Measurements from ENCODE around the gene C1QTNF9.

Gene C1QTNF9

DNA sequence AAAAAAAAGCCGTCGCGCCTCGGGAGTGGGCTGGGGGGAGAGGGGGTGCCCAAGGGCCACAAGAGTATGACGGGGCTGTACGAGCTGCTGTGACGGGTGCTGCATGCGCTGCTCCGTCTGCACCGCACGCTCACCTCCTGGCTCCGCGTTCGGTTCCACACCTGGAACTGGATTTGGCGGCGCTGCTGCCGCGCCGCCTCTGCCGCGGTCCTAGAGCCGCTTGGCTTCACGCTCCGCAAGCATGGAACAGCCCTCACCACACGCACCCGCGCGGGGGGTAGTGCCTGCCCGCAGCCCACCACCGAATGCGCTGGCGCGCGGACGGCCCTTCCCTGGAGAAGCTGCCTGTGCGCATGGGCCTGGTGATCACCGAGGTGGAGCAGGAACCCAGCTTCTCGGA, 18.8 kb downstream of the C1QTNF9 start:
- no peaks in the 10 kb centered on the region for H4K20me1 ChIP-seq (ENCODE audit: control insufficient read depth, insufficient read depth, low read depth, low read length)
- H3K9me2 ChIP-seq (replicated peaks; ENCODE audit: control insufficient read depth, low read length) = no peaks in the 10 kb centered on the region
- H3K27me3 ChIP-seq (ENCODE audit: control insufficient read depth, low read length) = no peaks in the 10 kb centered on the region
- H3K4me1 ChIP-seq (ENCODE audit: control insufficient read depth, low read length) = no peaks in the 10 kb centered on the region
- no peaks in the 10 kb centered on the region for H3K36me3 ChIP-seq (ENCODE audit: control insufficient read depth, low read length)
- no peak overlapping the region for H3K4me2 ChIP-seq (ENCODE audit: low read length)
- H3K79me2 ChIP-seq (ENCODE audit: control insufficient read depth, low read length) = no peaks in the 10 kb centered on the region
- no peak for TF ChIP-seq EZH2phosphoT487 (IDR thresholded peaks at IDR 0.05; ENCODE audit: borderline replicate concordance, low read length)
- TF ChIP-seq, protein P1, sequence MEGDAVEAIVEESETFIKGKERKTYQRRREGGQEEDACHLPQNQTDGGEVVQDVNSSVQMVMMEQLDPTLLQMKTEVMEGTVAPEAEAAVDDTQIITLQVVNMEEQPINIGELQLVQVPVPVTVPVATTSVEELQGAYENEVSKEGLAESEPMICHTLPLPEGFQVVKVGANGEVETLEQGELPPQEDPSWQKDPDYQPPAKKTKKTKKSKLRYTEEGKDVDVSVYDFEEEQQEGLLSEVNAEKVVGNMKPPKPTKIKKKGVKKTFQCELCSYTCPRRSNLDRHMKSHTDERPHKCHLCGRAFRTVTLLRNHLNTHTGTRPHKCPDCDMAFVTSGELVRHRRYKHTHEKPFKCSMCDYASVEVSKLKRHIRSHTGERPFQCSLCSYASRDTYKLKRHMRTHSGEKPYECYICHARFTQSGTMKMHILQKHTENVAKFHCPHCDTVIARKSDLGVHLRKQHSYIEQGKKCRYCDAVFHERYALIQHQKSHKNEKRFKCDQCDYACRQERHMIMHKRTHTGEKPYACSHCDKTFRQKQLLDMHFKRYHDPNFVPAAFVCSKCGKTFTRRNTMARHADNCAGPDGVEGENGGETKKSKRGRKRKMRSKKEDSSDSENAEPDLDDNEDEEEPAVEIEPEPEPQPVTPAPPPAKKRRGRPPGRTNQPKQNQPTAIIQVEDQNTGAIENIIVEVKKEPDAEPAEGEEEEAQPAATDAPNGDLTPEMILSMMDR (IDR thresholded peaks at IDR 0.05; ENCODE audit: low read depth, low read length, poor library complexity, severe bottlenecking) = no peak
- no peak overlapping the region for H3K27ac ChIP-seq (ENCODE audit: low read depth, low read length)
- no peaks in the 10 kb centered on the region for H3K9me3 ChIP-seq (ENCODE audit: control insufficient read depth, insufficient read depth, low read length)
- no peak overlapping the region for H3K4me3 ChIP-seq (ENCODE audit: low read length)
- H3F3A ChIP-seq (ENCODE audit: control insufficient read depth, insufficient read depth) = no peaks in the 10 kb centered on the region

DNA sequence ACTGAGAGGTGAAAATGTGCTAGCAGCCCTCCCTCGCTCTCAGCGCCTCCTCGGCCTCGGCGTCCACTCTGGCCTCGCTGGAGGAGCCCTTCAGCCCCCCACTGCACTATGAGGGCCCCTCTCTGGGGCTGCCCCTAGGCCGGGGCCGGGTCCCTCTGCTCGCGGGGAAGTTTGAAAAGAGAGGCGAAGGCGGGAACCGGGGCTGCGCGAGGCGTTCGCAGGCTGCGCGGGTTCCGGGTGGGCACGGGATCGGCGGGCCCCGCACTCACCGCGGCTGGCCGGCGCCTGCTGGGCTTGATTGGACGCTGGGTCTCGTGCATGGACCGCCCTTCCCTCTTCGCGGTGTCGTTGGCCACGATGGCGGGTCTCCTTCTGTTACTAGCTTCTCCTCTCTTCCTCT, 29.3 kb downstream of the C1QTNF9 start:
- H3K9me2 ChIP-seq (replicated peaks; ENCODE audit: control insufficient read depth, low read length) = no peaks in the 10 kb centered on the region
- no peak for TF ChIP-seq EZH2phosphoT487 (IDR thresholded peaks at IDR 0.05; ENCODE audit: borderline replicate concordance, low read length)

DNA sequence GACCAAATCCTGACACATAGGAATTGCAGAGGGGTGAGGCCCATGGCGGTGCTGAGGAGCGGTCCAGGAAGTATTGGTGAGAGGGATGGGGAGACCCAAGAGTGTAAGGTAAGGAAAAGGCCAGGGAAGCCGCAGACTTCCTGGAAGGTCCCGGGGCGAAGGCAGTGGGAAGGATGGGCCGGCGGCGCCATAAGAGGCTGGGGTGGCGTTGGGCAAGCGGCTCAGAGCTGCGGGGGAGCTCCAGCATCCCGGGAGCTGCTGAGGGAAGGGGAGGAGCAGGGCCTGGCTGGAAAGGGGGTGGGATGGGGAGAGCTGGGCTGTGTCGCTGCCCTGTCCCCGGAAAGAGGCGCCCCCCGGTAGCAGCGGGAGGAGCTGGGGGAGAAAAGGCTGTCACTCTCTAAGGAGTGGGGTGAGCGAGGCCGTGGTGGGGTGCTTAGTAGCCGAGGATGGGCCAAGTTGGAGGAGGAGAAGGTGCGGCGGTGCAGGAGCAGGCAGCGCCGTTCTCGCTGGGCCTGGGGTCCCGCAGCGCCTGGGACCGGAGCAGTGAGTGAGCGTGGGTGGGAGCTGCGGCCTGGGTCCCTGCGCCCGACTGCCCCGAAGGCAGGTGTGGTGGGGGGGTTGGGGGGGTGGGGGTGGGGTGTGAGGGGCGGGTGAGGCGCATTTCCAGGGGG, 30.7 kb downstream of the C1QTNF9 start:
- no peak overlapping the region for H3K4me3 ChIP-seq (ENCODE audit: low read length)
- no peaks in the 10 kb centered on the region for H3K79me2 ChIP-seq (ENCODE audit: control insufficient read depth, low read length)
- H3K4me2 ChIP-seq (ENCODE audit: low read length) = no peak overlapping the region
- no peaks in the 10 kb centered on the region for H4K20me1 ChIP-seq (ENCODE audit: control insufficient read depth, insufficient read depth, low read depth, low read length)
- H3K36me3 ChIP-seq (ENCODE audit: control insufficient read depth, low read length) = no peaks in the 10 kb centered on the region
- H3K27ac ChIP-seq (ENCODE audit: low read depth, low read length) = no peak overlapping the region
- TF ChIP-seq EZH2phosphoT487 (IDR thresholded peaks at IDR 0.05; ENCODE audit: borderline replicate concordance, low read length) = no peak
- TF ChIP-seq, protein P1 (IDR thresholded peaks at IDR 0.05; ENCODE audit: low read depth, low read length, poor library complexity, severe bottlenecking) = no peak
- no peaks in the 10 kb centered on the region for H3K4me1 ChIP-seq (ENCODE audit: control insufficient read depth, low read length)
- H3K9me3 ChIP-seq (ENCODE audit: control insufficient read depth, insufficient read depth, low read length) = peaks cover 5% of the 10 kb centered on the region; the same call in 1 of the 2 replicates
- H3K27me3 ChIP-seq (ENCODE audit: control insufficient read depth, low read length) = no peaks in the 10 kb centered on the region
- no peaks in the 10 kb centered on the region for H3F3A ChIP-seq (ENCODE audit: control insufficient read depth, insufficient read depth)
- no peaks in the 10 kb centered on the region for H3K9me2 ChIP-seq (replicated peaks; ENCODE audit: control insufficient read depth, low read length)

More for the DNA sequence above, 29.3 kb downstream of the C1QTNF9 start:
- H3K27me3 ChIP-seq (ENCODE audit: control insufficient read depth, low read length) = no peaks in the 10 kb centered on the region
- H3K27ac ChIP-seq (ENCODE audit: low read depth, low read length) = no peak overlapping the region
- no peaks in the 10 kb centered on the region for H4K20me1 ChIP-seq (ENCODE audit: control insufficient read depth, insufficient read depth, low read depth, low read length)
- no peaks in the 10 kb centered on the region for H3K4me1 ChIP-seq (ENCODE audit: control insufficient read depth, low read length)
- H3K9me3 ChIP-seq (ENCODE audit: control insufficient read depth, insufficient read depth, low read length) = peaks cover 5% of the 10 kb centered on the region; the same call in 1 of the 2 replicates
- H3K4me2 ChIP-seq (ENCODE audit: low read length) = no peak overlapping the region
- H3F3A ChIP-seq (ENCODE audit: control insufficient read depth, insufficient read depth) = no peaks in the 10 kb centered on the region
- H3K36me3 ChIP-seq (ENCODE audit: control insufficient read depth, low read length) = no peaks in the 10 kb centered on the region
- H3K4me3 ChIP-seq (ENCODE audit: low read length) = no peak overlapping the region
- no peaks in the 10 kb centered on the region for H3K79me2 ChIP-seq (ENCODE audit: control insufficient read depth, low read length)

DNA sequence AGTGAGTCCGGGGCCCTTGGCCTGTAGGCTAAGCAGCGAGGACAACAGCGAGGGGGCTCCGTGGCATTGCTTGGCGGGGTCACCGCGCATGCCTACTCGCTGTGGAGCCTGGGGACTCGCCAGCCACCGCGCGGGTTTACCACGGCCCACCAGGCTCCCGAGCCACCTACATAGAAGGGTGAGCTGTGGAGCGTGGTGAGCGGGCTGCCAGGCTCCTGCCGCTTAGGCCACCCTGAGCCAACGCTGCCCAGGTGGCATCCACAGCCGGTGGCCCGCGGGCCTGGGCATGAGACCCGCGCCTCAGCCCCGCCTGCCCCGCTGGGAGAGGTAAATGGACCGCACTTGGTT, 31.2 kb downstream of the C1QTNF9 start:
- H4K20me1 ChIP-seq (ENCODE audit: control insufficient read depth, insufficient read depth, low read depth, low read length) = no peaks in the 10 kb centered on the region
- H3K4me1 ChIP-seq (ENCODE audit: control insufficient read depth, low read length) = no peaks in the 10 kb centered on the region
- no peaks in the 10 kb centered on the region for H3K27me3 ChIP-seq (ENCODE audit: control insufficient read depth, low read length)
- peaks cover 5% of the 10 kb centered on the region; the same call in 1 of the 2 replicates for H3K9me3 ChIP-seq (ENCODE audit: control insufficient read depth, insufficient read depth, low read length)
- no peaks in the 10 kb centered on the region for H3K36me3 ChIP-seq (ENCODE audit: control insufficient read depth, low read length)
- H3K4me2 ChIP-seq (ENCODE audit: low read length) = no peak overlapping the region
- no peak overlapping the region for H3K4me3 ChIP-seq (ENCODE audit: low read length)
- H3K27ac ChIP-seq (ENCODE audit: low read depth, low read length) = no peak overlapping the region
- no peaks in the 10 kb centered on the region for H3K9me2 ChIP-seq (replicated peaks; ENCODE audit: control insufficient read depth, low read length)
- H3F3A ChIP-seq (ENCODE audit: control insufficient read depth, insufficient read depth) = no peaks in the 10 kb centered on the region
- TF ChIP-seq, protein P1 (IDR thresholded peaks at IDR 0.05; ENCODE audit: low read depth, low read length, poor library complexity, severe bottlenecking) = no peak
- no peak for TF ChIP-seq EZH2phosphoT487 (IDR thresholded peaks at IDR 0.05; ENCODE audit: borderline replicate concordance, low read length)
- no peaks in the 10 kb centered on the region for H3K79me2 ChIP-seq (ENCODE audit: control insufficient read depth, low read length)

Measured in DOHH2 (cell line).